ENCODE measurements around the gene KRTAP12-3. TPM values are rescaled to one million over a fixed set of nuclear protein-coding genes. Genes with fewer than 3 reads are reported as not detected.
"Not testable (repeated sequence)": the region's sequence is repeated elsewhere in the genome, so short reads cannot be mapped to it uniquely, and the experiment has no call there.

The KRTAP12-3 gene
- total RNA-seq, 4 donors from 2014 or later: not detected

GRCh38 chr21:44637018-44637850 is 20.5 kb upstream of the KRTAP12-3 start, which contains the start of gene KRTAP10-10:
Gene KRTAP10-10, plus strand, starts transcription at chr21:44637356. Its CDS starts 62 bp downstream, at chr21:44637418.
- Histone ChIP-seq H3K4me3 (no peak within 1 kb of the TSS), H3K27me3 (no peaks in the 10 kb centered on the region), H3K36me3 (no peaks in the 10 kb centered on the region), H3K9me3 (peaks cover 0 to 23% (median 1%) of the 10 kb centered on the region in 4 donors), H3K4me1 (no peaks in the 10 kb centered on the region), H3K27ac (no peak within 1 kb of the TSS)
- no peak for DNase-seq (ENCODE audit: low spot score in 2 of 2)
- whole genome bisulfite sequencing, 2 donors: 36 to 40% methylated on average over 20 to 21 of the region's 21 CpGs
- TF ChIP-seq EP300 (IDR thresholded peaks at IDR 0.05) (no peak), CTCF (IDR thresholded peaks at IDR 0.05) (no peak), POLR2A (IDR thresholded peaks at IDR 0.05) (no peak)

GRCh38 chr21:44637851-44638348 is 19.8 kb upstream of the KRTAP12-3 start:
- H3K4me1 ChIP-seq; H3K4me3 ChIP-seq; H3K27me3 ChIP-seq; H3K36me3 ChIP-seq; DNase-seq (ENCODE audit: low spot score in 2 of 2); H3K27ac ChIP-seq: not testable (repeated sequence)
- peaks cover 0 to 18% (median 0%) of the 10 kb centered on the region in 4 donors for H3K9me3 ChIP-seq
- 57 to 59% methylated on average over 9 to 11 of the region's 12 CpGs for WGBS, 2 donors

GRCh38 chr21:44638506-44639330 is 19.0 kb upstream of the KRTAP12-3 start:
- WGBS, 2 donors: 80 to 90% methylated on average over 9 to 19 of the region's 21 CpGs
- not testable (repeated sequence) for H3K27ac ChIP-seq; H3K36me3 ChIP-seq; H3K4me1 ChIP-seq; DNase-seq (ENCODE audit: low spot score in 2 of 2); H3K27me3 ChIP-seq; H3K4me3 ChIP-seq
- peaks cover 0 to 23% (median 0%) of the 10 kb centered on the region in 4 donors for H3K9me3 ChIP-seq

GRCh38 chr21:44639331-44639655 is 18.4 kb upstream of the KRTAP12-3 start:
- no peak for DNase-seq (ENCODE audit: low spot score in 2 of 2)
- no peaks in the 10 kb centered on the region for H3K27me3 ChIP-seq
- H3K4me3 ChIP-seq: no peak overlapping the region

GRCh38 chr21:44640761-44641160 is 17.0 kb upstream of the KRTAP12-3 start:
- Histone ChIP-seq H3K27ac (no peak overlapping the region), H3K4me3 (no peak overlapping the region), H3K9me3 (peaks cover 0 to 43% (median 4%) of the 10 kb centered on the region in 4 donors), H3K36me3 (no peaks in the 10 kb centered on the region), H3K4me1 (no peaks in the 10 kb centered on the region), H3K27me3 (no peaks in the 10 kb centered on the region)
- 91 to 96% methylated on average over 5 of the region's 5 CpGs for WGBS, 2 donors
- no peak for DNase-seq (ENCODE audit: low spot score in 2 of 2)
- TF ChIP-seq EP300 (IDR thresholded peaks at IDR 0.05) (no peak), CTCF (IDR thresholded peaks at IDR 0.05) (no peak), POLR2A (IDR thresholded peaks at IDR 0.05) (no peak)

More at GRCh38 chr21:44639331-44639655, 18.4 kb upstream of the KRTAP12-3 start:
- TF ChIP-seq POLR2A (IDR thresholded peaks at IDR 0.05) (no peak), EP300 (IDR thresholded peaks at IDR 0.05) (no peak), CTCF (IDR thresholded peaks at IDR 0.05) (no peak)
- H3K27ac ChIP-seq: no peak overlapping the region
- WGBS, 2 donors: 72 to 79% methylated on average over 9 to 12 of the region's 12 CpGs
- H3K36me3 ChIP-seq: no peaks in the 10 kb centered on the region
- peaks cover 0 to 29% (median 0%) of the 10 kb centered on the region in 4 donors for H3K9me3 ChIP-seq
- no peaks in the 10 kb centered on the region for H3K4me1 ChIP-seq

All from tibial nerve (tissue), 4 donors.